ENCODE measurements around the gene ZNF536. TPM values are rescaled to one million over a fixed set of nuclear protein-coding genes. Genes with fewer than 3 reads are reported as not detected.

Gene ZNF536
- total RNA-seq, 4 donors from 2014 or later: 30.8 to 48.7 (median 40.8) TPM

DNA sequence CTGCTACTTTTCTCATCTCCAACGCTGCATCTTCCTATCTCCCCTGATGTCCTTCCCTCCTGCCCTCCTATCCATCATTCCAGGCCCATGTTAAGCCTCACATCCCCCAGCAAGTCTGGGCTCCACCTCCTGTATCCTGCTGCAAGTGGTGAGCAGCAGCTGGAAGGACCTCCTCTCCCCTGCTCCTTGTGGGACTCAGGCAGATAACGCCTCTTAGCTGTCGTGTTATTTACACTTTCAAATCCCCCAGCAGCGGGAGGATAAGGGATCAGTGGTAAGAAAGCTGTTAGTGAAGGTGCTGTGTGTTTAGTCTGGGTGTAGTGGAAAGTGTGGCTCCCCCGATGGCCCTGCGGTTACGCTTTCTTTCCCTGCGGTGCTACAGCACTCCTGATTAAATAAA, 211.9 kb downstream of the ZNF536 start:
- no peak for TF ChIP-seq EP300 (IDR thresholded peaks at IDR 0.05)
- TF ChIP-seq, protein P1, sequence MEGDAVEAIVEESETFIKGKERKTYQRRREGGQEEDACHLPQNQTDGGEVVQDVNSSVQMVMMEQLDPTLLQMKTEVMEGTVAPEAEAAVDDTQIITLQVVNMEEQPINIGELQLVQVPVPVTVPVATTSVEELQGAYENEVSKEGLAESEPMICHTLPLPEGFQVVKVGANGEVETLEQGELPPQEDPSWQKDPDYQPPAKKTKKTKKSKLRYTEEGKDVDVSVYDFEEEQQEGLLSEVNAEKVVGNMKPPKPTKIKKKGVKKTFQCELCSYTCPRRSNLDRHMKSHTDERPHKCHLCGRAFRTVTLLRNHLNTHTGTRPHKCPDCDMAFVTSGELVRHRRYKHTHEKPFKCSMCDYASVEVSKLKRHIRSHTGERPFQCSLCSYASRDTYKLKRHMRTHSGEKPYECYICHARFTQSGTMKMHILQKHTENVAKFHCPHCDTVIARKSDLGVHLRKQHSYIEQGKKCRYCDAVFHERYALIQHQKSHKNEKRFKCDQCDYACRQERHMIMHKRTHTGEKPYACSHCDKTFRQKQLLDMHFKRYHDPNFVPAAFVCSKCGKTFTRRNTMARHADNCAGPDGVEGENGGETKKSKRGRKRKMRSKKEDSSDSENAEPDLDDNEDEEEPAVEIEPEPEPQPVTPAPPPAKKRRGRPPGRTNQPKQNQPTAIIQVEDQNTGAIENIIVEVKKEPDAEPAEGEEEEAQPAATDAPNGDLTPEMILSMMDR (IDR thresholded peaks at IDR 0.05): no peak
- TF ChIP-seq POLR2A (IDR thresholded peaks at IDR 0.05): no peak
- DNase-seq (ENCODE audit: low spot score in 2 of 2): no peak
- 57 to 59% methylated on average over 8 of the region's 8 CpGs for WGBS, 2 donors

DNA sequence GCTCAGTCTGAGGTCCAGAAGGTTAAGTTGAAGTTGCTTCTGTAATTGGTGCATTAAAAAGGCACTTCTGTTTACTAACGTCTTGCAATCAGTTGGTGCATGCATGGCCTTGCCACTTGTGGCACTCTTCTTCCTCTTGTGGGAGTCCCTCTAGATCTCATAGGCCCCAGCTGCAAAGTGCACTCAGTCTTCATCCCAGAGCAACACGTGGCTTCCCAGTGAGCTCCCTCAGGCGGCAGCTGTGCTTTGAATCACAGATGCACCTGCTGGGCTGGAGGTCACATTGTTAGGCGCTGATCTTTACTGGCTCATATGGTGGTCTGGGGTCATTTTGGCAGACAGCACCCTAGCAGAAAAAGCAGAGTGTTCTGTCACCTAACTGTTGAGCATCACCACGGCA, 215.7 kb downstream of the ZNF536 start:
- H3K27ac ChIP-seq: no peak overlapping the region
- no peaks in the 10 kb centered on the region for H3K9me3 ChIP-seq
- H3K4me1 ChIP-seq: peaks cover 0 to 9% (median 0%) of the 10 kb centered on the region in 4 donors
- H3K4me3 ChIP-seq: no peak overlapping the region
- no peaks in the 10 kb centered on the region for H3K27me3 ChIP-seq
- TF ChIP-seq POLR2A (IDR thresholded peaks at IDR 0.05): no peak
- no peak for TF ChIP-seq EP300 (IDR thresholded peaks at IDR 0.05)
- TF ChIP-seq, protein P1 (IDR thresholded peaks at IDR 0.05): no peak
- H3K36me3 ChIP-seq: no peaks in the 10 kb centered on the region
- DNase-seq (ENCODE audit: low spot score in 2 of 2): no peak
- 54 to 66% methylated on average over 5 of the region's 5 CpGs for WGBS, 2 donors

More for the DNA sequence above, 211.9 kb downstream of the ZNF536 start:
- Histone ChIP-seq H3K27ac (no peak overlapping the region), H3K9me3 (no peaks in the 10 kb centered on the region), H3K27me3 (no peaks in the 10 kb centered on the region), H3K4me1 (no peaks in the 10 kb centered on the region), H3K4me3 (no peak overlapping the region), H3K36me3 (no peaks in the 10 kb centered on the region)

DNA sequence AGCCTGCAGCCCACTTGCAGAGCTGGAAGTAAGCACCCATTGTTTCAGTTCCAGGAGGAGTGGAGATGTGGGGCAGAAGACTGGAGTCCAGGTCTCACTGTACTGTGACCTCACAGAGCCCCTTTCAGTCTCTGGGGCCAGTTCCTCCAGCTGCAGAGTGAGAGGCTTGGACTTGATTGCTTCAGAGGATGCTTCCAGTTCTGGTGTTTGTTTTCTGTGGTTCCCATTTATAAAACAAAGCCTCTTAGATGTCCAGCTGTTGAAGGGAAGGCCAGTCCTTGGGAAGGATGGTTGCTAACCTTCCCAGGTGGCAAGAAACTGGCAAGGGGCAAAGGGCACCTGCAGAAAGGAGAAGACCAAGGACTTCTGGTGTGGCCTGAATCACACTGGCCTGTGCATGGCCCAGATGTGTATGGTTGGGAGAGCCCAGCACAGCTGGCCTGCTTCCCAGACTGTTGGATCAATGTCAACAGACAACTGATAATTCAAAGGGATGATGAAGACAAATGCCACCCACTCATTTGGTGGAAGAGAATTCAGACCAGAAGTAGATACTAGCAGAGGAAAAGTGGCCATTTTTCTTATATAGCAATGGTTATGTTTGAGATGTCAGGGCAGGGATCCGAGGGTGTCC, 218.5 kb downstream of the ZNF536 start:
- Histone ChIP-seq H3K4me3 (no peak overlapping the region), H3K36me3 (no peaks in the 10 kb centered on the region), H3K4me1 (peaks cover 0 to 19% (median 0%) of the 10 kb centered on the region in 4 donors), H3K27ac (no peak overlapping the region), H3K27me3 (no peaks in the 10 kb centered on the region), H3K9me3 (no peaks in the 10 kb centered on the region)
- DNase-seq (ENCODE audit: low spot score in 2 of 2): no peak
- no peak for TF ChIP-seq POLR2A (IDR thresholded peaks at IDR 0.05)
- no peak for TF ChIP-seq EP300 (IDR thresholded peaks at IDR 0.05)
- WGBS, 2 donors: 60 to 76% methylated on average over 1 of the region's 1 CpG

DNA sequence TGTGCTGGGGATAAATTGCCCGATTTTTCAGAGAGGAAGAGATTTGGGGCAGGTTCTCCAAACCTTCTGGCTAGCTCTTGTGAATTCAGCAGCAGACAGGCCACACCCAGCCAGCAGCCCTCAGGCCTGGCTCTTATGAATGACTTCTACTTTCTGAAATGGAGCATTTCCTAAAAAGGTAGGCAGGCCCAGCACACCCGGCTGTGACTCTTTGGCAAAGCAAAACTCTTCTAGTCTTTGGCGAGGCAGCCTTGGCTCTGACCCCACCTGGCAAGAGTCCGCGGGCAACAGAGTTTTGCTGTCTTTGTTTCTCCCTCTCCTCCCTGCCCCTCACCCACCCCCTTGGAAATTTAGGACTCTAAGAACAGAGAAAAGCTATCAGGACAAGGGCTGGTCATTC, 221.2 kb downstream of the ZNF536 start:
- H3K4me3 ChIP-seq: no peak overlapping the region
- no peaks in the 10 kb centered on the region for H3K36me3 ChIP-seq
- H3K27me3 ChIP-seq: no peaks in the 10 kb centered on the region
- H3K27ac ChIP-seq: no peak overlapping the region
- DNase-seq (ENCODE audit: low spot score in 2 of 2): no peak
- WGBS, 2 donors: 31 to 64% methylated on average over 4 to 5 of the region's 5 CpGs
- H3K9me3 ChIP-seq: no peaks in the 10 kb centered on the region
- TF ChIP-seq EP300 (IDR thresholded peaks at IDR 0.05) (no peak), POLR2A (IDR thresholded peaks at IDR 0.05) (no peak)
- TF ChIP-seq, protein P1 (IDR thresholded peaks at IDR 0.05): no peak
- peaks cover 0 to 34% (median 4%) of the 10 kb centered on the region in 4 donors for H3K4me1 ChIP-seq

DNA sequence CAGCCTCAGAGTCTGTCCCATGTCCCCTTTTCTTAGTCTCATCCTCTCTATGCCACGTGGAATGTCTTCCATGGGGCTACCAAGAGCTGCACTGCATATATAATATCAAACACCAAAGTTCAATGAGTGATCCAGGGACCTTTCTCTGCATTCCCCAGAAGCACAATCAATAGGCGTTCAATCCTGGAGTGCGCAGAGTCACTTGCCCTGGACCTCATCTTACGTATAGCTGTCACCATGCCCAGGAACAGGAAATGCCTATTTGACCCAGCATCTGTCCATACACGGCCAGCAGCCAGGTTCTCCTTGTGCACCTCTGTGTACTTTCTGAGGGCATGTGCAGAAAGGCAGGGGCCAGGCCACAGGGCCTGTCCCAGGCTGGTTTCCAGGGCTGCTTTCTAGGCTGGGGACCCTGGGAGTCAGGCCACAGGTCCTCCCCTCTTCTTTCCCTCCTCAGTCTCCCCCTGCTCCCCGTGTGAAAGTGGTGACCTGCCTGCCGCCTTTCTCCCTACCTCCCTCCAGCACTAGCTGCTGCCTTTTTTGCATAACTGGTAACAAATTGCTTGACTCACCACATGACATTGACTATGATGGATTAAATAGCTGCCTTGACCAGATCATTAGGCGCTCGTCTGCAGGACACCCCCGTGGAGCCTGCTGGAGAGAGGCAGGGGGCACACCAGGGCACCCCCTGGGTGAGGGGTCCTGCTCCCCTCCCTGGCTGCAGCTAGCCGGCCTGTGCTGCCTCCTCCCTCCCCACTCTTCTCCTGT, 222.0 kb downstream of the ZNF536 start:
- TF ChIP-seq POLR2A (IDR thresholded peaks at IDR 0.05) (no peak), EP300 (IDR thresholded peaks at IDR 0.05) (no peak)
- WGBS, 2 donors: 48 to 64% methylated on average over 11 of the region's 11 CpGs
- no peaks in the 10 kb centered on the region for H3K36me3 ChIP-seq
- H3K27ac ChIP-seq: no peak overlapping the region
- H3K4me3 ChIP-seq: no peak overlapping the region
- H3K9me3 ChIP-seq: no peaks in the 10 kb centered on the region
- DNase-seq (ENCODE audit: low spot score in 2 of 2): no peak
- peaks cover 0 to 34% (median 4%) of the 10 kb centered on the region in 4 donors for H3K4me1 ChIP-seq
- H3K27me3 ChIP-seq: no peaks in the 10 kb centered on the region

DNA sequence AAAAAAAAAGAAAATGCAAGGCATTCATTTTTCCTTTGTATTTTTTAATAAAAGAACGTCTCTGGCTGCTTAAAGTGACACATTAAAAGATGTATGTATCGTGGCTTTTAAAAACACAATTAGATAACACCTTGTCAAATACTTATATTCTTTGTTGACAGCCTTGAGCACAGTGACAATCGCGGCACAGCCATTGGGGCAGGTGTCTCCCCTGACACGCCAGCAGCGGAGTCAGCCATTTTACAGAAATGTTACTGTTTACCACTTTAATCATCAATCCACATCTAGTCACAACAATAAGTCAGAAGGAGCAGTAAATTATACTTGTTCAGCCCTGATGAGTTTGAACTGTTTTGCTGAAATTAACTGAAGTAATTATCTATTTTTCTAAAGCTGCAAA, 224.1 kb downstream of the ZNF536 start:
- TF ChIP-seq, protein P1 (IDR thresholded peaks at IDR 0.05): no peak
- no peak for TF ChIP-seq POLR2A (IDR thresholded peaks at IDR 0.05)
- no peak for TF ChIP-seq EP300 (IDR thresholded peaks at IDR 0.05)
- 58 to 59% methylated on average over 6 of the region's 6 CpGs for WGBS, 2 donors
- Histone ChIP-seq H3K4me3 (no peak overlapping the region), H3K36me3 (no peaks in the 10 kb centered on the region), H3K27me3 (no peaks in the 10 kb centered on the region), H3K4me1 (peaks cover 0 to 26% (median 4%) of the 10 kb centered on the region in 4 donors), H3K9me3 (no peaks in the 10 kb centered on the region), H3K27ac (peak overlapping the region in 1 of 4 donors; percentile 28)
- DNase-seq (ENCODE audit: low spot score in 2 of 2): no peak

Data from tibial nerve (tissue), 4 donors.